K562 (cell line): Measurements from ENCODE around the gene CISD3. TPM values are rescaled to one million over a fixed set of nuclear protein-coding genes. Genes with fewer than 3 reads are reported as not detected.

ENCODE experiments used
- ATAC-seq: fragments of 200-7000 bp; cut with Tn5 transposase; 3 replicates; pipeline ENCODE4 v1.9.1; 2020; ENCODE audit warnings: moderate library complexity
- BruUV-seq: library from RNA; stranded (reverse); fragments of 400-500 nt; replicated peaks from 2 replicates; lab custom pipeline; 2021; lab: Mats Ljungman, UMichigan
- CTCF ChIA-PET: fragments of 300-600 bp; formaldehyde crosslinking; extraction: SDS; loops from one replicate; lab custom pipeline; 2021; ENCODE audit warnings: low intra/inter-chr PET ratio; lab: Yijun Ruan, JAX
- POLR2A ChIA-PET: fragments of 300-600, 350-650 bp; sonication (Branson Sonifier 250); formaldehyde crosslinking; extraction: SDS; loops from one replicate; lab custom pipeline; 2021; ENCODE audit warnings: antibody characterized with exemption, inconsistent platforms; lab: Yijun Ruan, JAX
- DNase-seq, 4 experiments: peaks; one replicate each; pipeline versions ENCODE4 v3.0.0 to v3.0.0-alpha.2; 2011 to 2018; ENCODE audit warnings: low spot score in 3 of 4, mixed read lengths in 3 of 4; ENCODE audit errors: extremely low read depth in 1 of 4
- FAIRE-seq: peaks from 2 replicates; lab custom pipeline; 2011; peaks lifted over from hg19 to GRCh38; lab: Jason Lieb, UNC
- H2AFZ ChIP-seq: 2 replicates; pipeline ENCODE4 v1.6.0; 2011; ENCODE audit warnings: low read depth, low read length, control low read depth, inconsistent platforms
- H3K27ac ChIP-seq: fragments of 200-600 bp; 3 replicates; pipeline ENCODE4 v1.8.0; 2011; ENCODE audit warnings: low read depth, mild to moderate bottlenecking, control low read depth, inconsistent platforms, low read length, moderate library complexity, mixed read lengths; ENCODE audit errors: extremely low read depth
- H3K27me3 ChIP-seq, 2 experiments: fragments of 300-600 bp in 1 of 2; 2 replicates in 1 of 2; 3 replicates in 1 of 2; pipeline versions ENCODE4 v1.6.0 to v1.8.0; 2011; ENCODE audit warnings: inconsistent platforms in 2 of 2, low read length in 2 of 2, mild to moderate bottlenecking in 1 of 2, mixed read lengths in 1 of 2, moderate library complexity in 1 of 2; ENCODE audit not compliant: control insufficient read depth in 2 of 2, insufficient read depth in 2 of 2
- H3K36me3 ChIP-seq: fragments of 300-600 bp; 3 replicates; pipeline ENCODE4 v1.8.0; 2011; ENCODE audit warnings: mild to moderate bottlenecking, low read length, inconsistent platforms; ENCODE audit not compliant: control insufficient read depth, insufficient read depth
- H3K4me1 ChIP-seq, 2 experiments: fragments of 200-600 bp in 1 of 2; replicated peaks in 1 of 2; 2 replicates in 1 of 2; 3 replicates in 1 of 2; pipeline versions ENCODE4 v1.5.1 to v1.8.0; 2011; ENCODE audit warnings: inconsistent platforms in 2 of 2, low read length in 2 of 2, mild to moderate bottlenecking in 1 of 2, mixed read lengths in 1 of 2, moderate library complexity in 1 of 2; ENCODE audit not compliant: control insufficient read depth in 2 of 2, insufficient read depth in 2 of 2
- H3K4me2 ChIP-seq: 2 replicates; pipeline ENCODE4 v1.6.1; 2011; ENCODE audit warnings: low read length, control low read depth, inconsistent platforms, mixed read lengths; ENCODE audit not compliant: insufficient read depth
- H3K4me3 ChIP-seq: fragments of 200-600 bp; sonication (generic), shearing (Covaris generic); 2 replicates; pipeline ENCODE4 v1.5.1; 2016; ENCODE audit warnings: control low read depth, inconsistent platforms
- H3K79me2 ChIP-seq: fragments of 200-600 bp; 3 replicates; pipeline ENCODE4 v1.8.0; 2011; ENCODE audit warnings: low read length, inconsistent platforms; ENCODE audit not compliant: control insufficient read depth, insufficient read depth
- H3K9ac ChIP-seq, 2 experiments: 2 replicates each; pipeline versions ENCODE4 v1.6.0 to v1.6.1; 2011; ENCODE audit warnings: low read depth in 2 of 2, low read length in 2 of 2, control low read depth in 1 of 2, inconsistent platforms in 1 of 2, mild to moderate bottlenecking in 1 of 2, mixed read lengths in 1 of 2; ENCODE audit not compliant: insufficient read depth in 1 of 2
- H3K9me1 ChIP-seq: one replicate; pipeline ENCODE4 v1.6.0; 2011; ENCODE audit warnings: inconsistent platforms, mild to moderate bottlenecking, low read length, moderate library complexity; ENCODE audit not compliant: control insufficient read depth, insufficient read depth
- H3K9me3 ChIP-seq: replicated peaks from 2 replicates; pipeline ENCODE4 v1.5.1; 2011; ENCODE audit warnings: low read depth, low read length, inconsistent platforms; ENCODE audit not compliant: control insufficient read depth, insufficient read depth
- H4K20me1 ChIP-seq: replicated peaks from 2 replicates; pipeline ENCODE4 v1.6.1; 2011; ENCODE audit warnings: low read length, inconsistent platforms, mixed read lengths; ENCODE audit not compliant: control insufficient read depth, insufficient read depth
- ASH1L ChIP-seq: fragments of 450-650 bp; IDR thresholded peaks from 2 replicates; pipeline ENCODE4 v1.6.1; 2018; ENCODE audit warnings: borderline replicate concordance, mild to moderate bottlenecking, low read depth; ENCODE audit not compliant: partially characterized antibody
- EHMT2 ChIP-seq: fragments of 450-650 bp; IDR thresholded peaks from 2 replicates; pipeline ENCODE4 v1.6.1; 2018; ENCODE audit warnings: antibody characterized with exemption
- ELF1 ChIP-seq: fragments of 200-800 bp; sonication (Bioruptor generic); IDR thresholded peaks from 2 replicates; pipeline ENCODE4 v1.6.1; 2016; ENCODE audit warnings: missing genetic modification characterization, missing compliant biosample characterization
- HDAC6 ChIP-seq: IDR thresholded peaks from 2 replicates; pipeline ENCODE4 v1.6.1; 2012; ENCODE audit warnings: low read depth, mild to moderate bottlenecking, control low read depth, inconsistent platforms, low read length, moderate library complexity
- HNRNPK ChIP-seq: fragments of 200-400 bp; formaldehyde crosslinking; IDR thresholded peaks from one replicate; pipeline ENCODE4 v1.6.1; 2018; ENCODE audit warnings: mild to moderate bottlenecking, low read depth, low read length; ENCODE audit not compliant: poor library complexity, severe bottlenecking
- NFRKB ChIP-seq: fragments of 450-650 bp; IDR thresholded peaks from 2 replicates; pipeline ENCODE4 v1.6.1; 2016; ENCODE audit warnings: low read depth
- POU5F1 ChIP-seq: fragments of 150-350 bp; IDR thresholded peaks from 2 replicates; pipeline ENCODE4 v1.6.1; 2014; ENCODE audit warnings: borderline replicate concordance, low read length, low read depth, mild to moderate bottlenecking; ENCODE audit not compliant: partially characterized antibody
- SRF ChIP-seq, 2 experiments: fragments of 250-450, 450-650 bp in 1 of 2; sonication (Bioruptor Pico) in 1 of 2; sonication (generic) in 1 of 2; formaldehyde crosslinking; IDR thresholded peaks; 2 replicates each; pipeline versions ENCODE4 v1.5.0 to v1.5.1; 2020 to 2022; ENCODE audit warnings: mild to moderate bottlenecking in 1 of 2, missing genetic modification reagents in 1 of 2
- TAF1 ChIP-seq: IDR thresholded peaks from 2 replicates; pipeline ENCODE4 v1.6.1; 2011; ENCODE audit warnings: mild to moderate bottlenecking, low read length, moderate library complexity; ENCODE audit not compliant: insufficient read depth, control insufficient read depth, severe bottlenecking; ENCODE audit errors: extremely low read depth
- ZNF239 ChIP-seq: fragments of 250-450 bp; sonication (Bioruptor Pico); IDR thresholded peaks from 2 replicates; pipeline ENCODE4 v1.4.0; 2020; ENCODE audit warnings: mild to moderate bottlenecking
- ZNF507 ChIP-seq: conservative IDR thresholded peaks from 2 replicates; pipeline ENCODE4 v1.6.1; 2017; ENCODE audit warnings: missing genetic modification characterization, missing compliant biosample characterization
- ZNF695 ChIP-seq: fragments of 450-650 bp; formaldehyde crosslinking; IDR thresholded peaks from 2 replicates; pipeline ENCODE4 v1.4.0; 2020; ENCODE audit warnings: mild to moderate bottlenecking, moderate library complexity
- WGBS: fragments of 100-300 bp; shearing (Covaris generic); methylation state at CpG from one replicate; pipeline ENCODE4 v1.1.6; 2016; ENCODE audit warnings: low coverage, mixed read lengths; ENCODE audit not compliant: insufficient coverage; ENCODE audit errors: missing lambda C conversion rate; 5-methylcytosine and 5-hydroxymethylcytosine counted together
- in situ Hi-C: fragments of 300-500 bp; cut with MboI; formaldehyde crosslinking; loops from 4 replicates; pipeline ENCODE4 v1.15.0; 2018; ENCODE audit warnings: inconsistent platforms, mixed read lengths
- intact Hi-C: fragments of 100-400 bp; cut with micrococcal nuclease; formaldehyde crosslinking; loops from 2 replicates; pipeline ENCODE4 v1.14.2; 2022
- polyA plus RNA-seq, 8 experiments: library from polyadenylated mRNA; depleted of rRNA in 4 of 8; stranded (reverse) in 5 of 8; unstranded in 3 of 8; fragments of >200 nt; fragmentation: Nextera tagmentation in 2 of 8; fragmentation: Illumina TruSeq in 1 of 8; extraction: Ambion mirVana in 2 of 8; extraction: Trizol in 1 of 8; gene quantifications; 2 replicates each; pipeline versions ENCODE4 v1.2.1 to v1.2.3, GENCODE V29; 2011 to 2014; ENCODE audit warnings: inconsistent platforms in 1 of 8, missing spikeins in 1 of 8
- total RNA-seq, 7 experiments: library from RNA; depleted of rRNA in 6 of 7; stranded (reverse); fragments of >200 nt in 6 of 7; fragmentation: Illumina TruSeq in 2 of 7; extraction: Trizol in 2 of 7; gene quantifications; 2 replicates each; pipeline versions ENCODE4 v1.2.1 to v1.2.3, GENCODE V29; 2011 to 2021; ENCODE audit warnings: low replicate concordance in 1 of 7
- TF ChIP-seq, protein P1 (sequence below): sonication (generic); formaldehyde crosslinking; IDR thresholded peaks from 2 replicates; pipeline ENCODE4 v1.8.0; 2022; ENCODE audit warnings: mild to moderate bottlenecking, missing genetic modification reagents
- TF ChIP-seq, protein P2 (sequence below): IDR thresholded peaks from 2 replicates; pipeline ENCODE4 v1.6.1; 2011; ENCODE audit not compliant: insufficient read length; ENCODE audit errors: extremely low read depth

The CISD3 gene
- total and polyA plus RNA-seq, 9 of the 15 experiments (the other 6 are each of a cell fraction or from before 2014, with no cell fraction given): 5.0 to 60.7 (median 15.7) TPM

DNA sequence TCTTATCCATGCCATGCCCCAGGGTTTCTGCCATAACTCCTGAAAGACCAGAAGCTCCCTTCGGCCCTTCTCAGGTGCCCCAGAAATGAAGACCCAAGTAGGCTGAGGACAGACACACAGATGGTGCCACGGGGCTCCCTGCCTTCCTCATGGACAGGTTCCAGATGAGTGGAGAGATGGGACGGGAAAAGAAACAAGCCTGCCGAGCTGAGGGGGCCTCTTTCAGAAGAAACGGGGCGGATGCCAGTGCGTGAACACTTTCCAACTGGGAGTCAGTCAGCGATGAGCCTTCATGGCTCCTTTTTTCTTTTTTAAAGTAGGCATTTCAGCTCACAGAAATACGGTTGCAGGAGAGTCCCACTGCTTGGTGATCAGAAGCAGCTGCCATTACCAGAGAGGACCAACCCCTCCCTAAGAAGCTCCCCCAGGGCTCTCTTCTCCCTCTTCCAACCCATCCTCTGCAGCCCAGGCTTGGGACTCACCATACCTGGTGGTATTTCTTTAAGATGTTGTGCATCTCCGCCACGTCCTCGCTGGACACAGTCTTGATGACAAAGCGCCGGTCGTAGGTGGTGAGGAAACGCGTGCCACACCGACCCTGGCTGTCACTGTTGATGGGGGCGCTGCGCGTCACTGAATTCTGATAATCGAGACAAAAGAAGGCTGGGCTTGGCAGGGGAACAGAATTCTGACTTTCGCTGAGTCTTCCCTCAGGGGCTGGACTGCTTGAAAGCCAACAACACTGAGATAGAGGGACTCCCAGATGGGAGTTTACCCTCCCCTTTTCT lies 50.0 kb downstream of the CISD3 start:
- ATAC-seq (no peak), DNase-seq (no peak), FAIRE-seq (no peak)
- no peak overlapping the region for H3K9ac ChIP-seq
- POLR2A ChIA-PET: interaction anchor here (0.6 to 1.6 kb wide), 4 partner anchors 15 to 315 kb away, joined by 3 to 6 read pairs (median 3); no protein-coding TSS in a partner anchor
- H2AFZ ChIP-seq: no peak overlapping the region
- no peaks in the 10 kb centered on the region for H3K9me3 ChIP-seq
- WGBS: 87% methylated on average over 20 of the region's 23 CpGs
- BruUV-seq: no TSS peak
- H3K27me3 ChIP-seq: no peaks in the 10 kb centered on the region
- CTCF ChIA-PET: no interaction called here
- H3K4me1 ChIP-seq: no peaks in the 10 kb centered on the region
- H3K4me3 ChIP-seq: no peak overlapping the region
- H3K36me3 ChIP-seq: peaks cover 84% of the 10 kb centered on the region
- in situ Hi-C loops (no loop called here), intact Hi-C loops (no loop called here)
- no peak overlapping the region for H3K27ac ChIP-seq
- H3K79me2 ChIP-seq: no peaks in the 10 kb centered on the region
- H4K20me1 ChIP-seq: no peaks in the 10 kb centered on the region
- H3K4me2 ChIP-seq: no peak overlapping the region
- H3K9me1 ChIP-seq: no peaks in the 10 kb centered on the region
- TF ChIP-seq TAF1 (no peak), ASH1L (no peak), NFRKB (no peak), ZNF239 (CRISPR knock-in tag) (no peak), ZNF507 (tag) (no peak), HDAC6 (no peak), HNRNPK (no peak), EHMT2 (no peak), ELF1 (no peak), SRF (CRISPR knock-in tag; IDR thresholded peaks at IDR 0.05) (no peak), POU5F1 (no peak), ZNF695 (CRISPR knock-in tag) (no peak)
- TF ChIP-seq, protein P1, sequence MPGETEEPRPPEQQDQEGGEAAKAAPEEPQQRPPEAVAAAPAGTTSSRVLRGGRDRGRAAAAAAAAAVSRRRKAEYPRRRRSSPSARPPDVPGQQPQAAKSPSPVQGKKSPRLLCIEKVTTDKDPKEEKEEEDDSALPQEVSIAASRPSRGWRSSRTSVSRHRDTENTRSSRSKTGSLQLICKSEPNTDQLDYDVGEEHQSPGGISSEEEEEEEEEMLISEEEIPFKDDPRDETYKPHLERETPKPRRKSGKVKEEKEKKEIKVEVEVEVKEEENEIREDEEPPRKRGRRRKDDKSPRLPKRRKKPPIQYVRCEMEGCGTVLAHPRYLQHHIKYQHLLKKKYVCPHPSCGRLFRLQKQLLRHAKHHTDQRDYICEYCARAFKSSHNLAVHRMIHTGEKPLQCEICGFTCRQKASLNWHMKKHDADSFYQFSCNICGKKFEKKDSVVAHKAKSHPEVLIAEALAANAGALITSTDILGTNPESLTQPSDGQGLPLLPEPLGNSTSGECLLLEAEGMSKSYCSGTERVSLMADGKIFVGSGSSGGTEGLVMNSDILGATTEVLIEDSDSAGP (CRISPR knock-in tag): no peak
- TF ChIP-seq, protein P2, sequence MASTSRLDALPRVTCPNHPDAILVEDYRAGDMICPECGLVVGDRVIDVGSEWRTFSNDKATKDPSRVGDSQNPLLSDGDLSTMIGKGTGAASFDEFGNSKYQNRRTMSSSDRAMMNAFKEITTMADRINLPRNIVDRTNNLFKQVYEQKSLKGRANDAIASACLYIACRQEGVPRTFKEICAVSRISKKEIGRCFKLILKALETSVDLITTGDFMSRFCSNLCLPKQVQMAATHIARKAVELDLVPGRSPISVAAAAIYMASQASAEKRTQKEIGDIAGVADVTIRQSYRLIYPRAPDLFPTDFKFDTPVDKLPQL: no peak
